HG02588 (cell line): ENCODE data around the gene PSMA7.

Source experiments
- ATAC-seq: cut with Tn5 transposase; IDR thresholded peaks from one replicate; pipeline ENCODE4 v1.9.1; 2021; ENCODE audit warnings: mild to moderate bottlenecking, moderate library complexity; ENCODE audit not compliant: unreplicated experiment

The PSMA7 gene

GRCh38 chr20:62143081-62143956 lies at the start of gene PSMA7, which contains the start of gene SS18L1:
TSS of gene PSMA7 (minus strand) at chr20:62143394. CDS start at chr20:62143303, 91 bp downstream.
TSS of gene SS18L1 (plus strand) at chr20:62143769. CDS start at chr20:62143821, 52 bp downstream.
- ATAC-seq, result peak; percentile 70

GRCh38 chr20:62192635-62193034 lies 49.4 kb upstream of the PSMA7 start:
- ATAC-seq, result no peak

- no peak for ATAC-seq
These were observed 48.8 kb upstream of the PSMA7 start for GRCh38 chr20:62191781-62192559.

GRCh38 chr20:62190639-62191411 lies 47.6 kb upstream of the PSMA7 start:
- no peak for ATAC-seq

- no peak for ATAC-seq
These were observed 44.0 kb upstream of the PSMA7 start for GRCh38 chr20:62186887-62187866.

GRCh38 chr20:62186096-62186426 lies 42.9 kb upstream of the PSMA7 start:
- no peak for ATAC-seq

GRCh38 chr20:62183426-62184142 lies 40.4 kb upstream of the PSMA7 start:
- ATAC-seq, result no peak

GRCh38 chr20:62182469-62183425 lies 39.6 kb upstream of the PSMA7 start, which contains the start of gene MTG2:
TSS of gene MTG2 (plus strand) at chr20:62183028. CDS start at chr20:62193421, 10,393 bp downstream.
- peak; percentile 90 for ATAC-seq

GRCh38 chr20:62181808-62182207 lies 38.6 kb upstream of the PSMA7 start:
- no peak for ATAC-seq

GRCh38 chr20:62179162-62179504 lies 35.9 kb upstream of the PSMA7 start:
- no peak for ATAC-seq

GRCh38 chr20:62178316-62179161 lies 35.3 kb upstream of the PSMA7 start:
- no peak for ATAC-seq

- ATAC-seq, result no peak
These were observed 34.1 kb upstream of the PSMA7 start for GRCh38 chr20:62177307-62177706.

GRCh38 chr20:62176866-62177265 lies 33.7 kb upstream of the PSMA7 start:
- ATAC-seq, result no peak

- no peak for ATAC-seq
These were observed 32.5 kb upstream of the PSMA7 start for GRCh38 chr20:62175711-62176110.

GRCh38 chr20:62174870-62175624 lies 31.9 kb upstream of the PSMA7 start:
- no peak for ATAC-seq

- no peak for ATAC-seq
These were observed 31.0 kb upstream of the PSMA7 start for GRCh38 chr20:62174021-62174804.
